Osteocyte (in vitro differentiated cells): ENCODE data around the gene PNCK. TPM values are rescaled to one million over a fixed set of nuclear protein-coding genes. Genes with fewer than 3 reads are reported as not detected.

ENCODE experiments used
- DNase-seq: peaks from one replicate; pipeline ENCODE4 v3.0.0; 2021; ENCODE audit warnings: mixed read lengths; ENCODE audit not compliant: unreplicated experiment; ENCODE audit errors: extremely low spot score
- H3K27ac Mint-ChIP-seq: one replicate; pipeline ENCODE4 v1.8.0; 2021; ENCODE audit warnings: mild to moderate bottlenecking, mixed read lengths; ENCODE audit not compliant: unreplicated experiment
- H3K27me3 Mint-ChIP-seq: one replicate; pipeline ENCODE4 v1.8.0; 2021; ENCODE audit warnings: mixed read lengths; ENCODE audit not compliant: unreplicated experiment
- H3K36me3 Mint-ChIP-seq: one replicate; pipeline ENCODE4 v1.8.0; 2021; ENCODE audit warnings: mixed read lengths; ENCODE audit not compliant: unreplicated experiment
- H3K4me1 Mint-ChIP-seq: one replicate; pipeline ENCODE4 v1.8.0; 2021; ENCODE audit warnings: mixed read lengths; ENCODE audit not compliant: unreplicated experiment
- H3K4me3 Mint-ChIP-seq: one replicate; pipeline ENCODE4 v1.8.0; 2021; ENCODE audit warnings: mild to moderate bottlenecking, moderate library complexity, mixed read lengths; ENCODE audit not compliant: unreplicated experiment
- H3K9me3 Mint-ChIP-seq: one replicate; pipeline ENCODE4 v1.8.0; 2021; ENCODE audit warnings: mixed read lengths; ENCODE audit not compliant: unreplicated experiment
- total RNA-seq: library from RNA; stranded (reverse); gene quantifications from 2 replicates; pipeline ENCODE4 v1.2.1, GENCODE V29; 2021
- TF ChIP-seq, protein P1 (sequence below): fragments of 200-600 bp; sonication (generic); IDR thresholded peaks from 2 replicates; pipeline ENCODE4 v1.5.0; 2021; ENCODE audit warnings: antibody characterized with exemption, mild to moderate bottlenecking, moderate library complexity

Gene PNCK
- total RNA-seq, 1 donor from 2014 or later, result 3.6 TPM

GRCh38 chrX:153704021-153704526 lies 30.5 kb upstream of the PNCK start:
- H3K36me3 Mint-ChIP-seq, result no peaks in the 10 kb centered on the region
- no peak for DNase-seq
- no peak overlapping the region for H3K27ac Mint-ChIP-seq
- H3K4me3 Mint-ChIP-seq, result no peak overlapping the region
- no peaks in the 10 kb centered on the region for H3K27me3 Mint-ChIP-seq
- TF ChIP-seq, protein P1, sequence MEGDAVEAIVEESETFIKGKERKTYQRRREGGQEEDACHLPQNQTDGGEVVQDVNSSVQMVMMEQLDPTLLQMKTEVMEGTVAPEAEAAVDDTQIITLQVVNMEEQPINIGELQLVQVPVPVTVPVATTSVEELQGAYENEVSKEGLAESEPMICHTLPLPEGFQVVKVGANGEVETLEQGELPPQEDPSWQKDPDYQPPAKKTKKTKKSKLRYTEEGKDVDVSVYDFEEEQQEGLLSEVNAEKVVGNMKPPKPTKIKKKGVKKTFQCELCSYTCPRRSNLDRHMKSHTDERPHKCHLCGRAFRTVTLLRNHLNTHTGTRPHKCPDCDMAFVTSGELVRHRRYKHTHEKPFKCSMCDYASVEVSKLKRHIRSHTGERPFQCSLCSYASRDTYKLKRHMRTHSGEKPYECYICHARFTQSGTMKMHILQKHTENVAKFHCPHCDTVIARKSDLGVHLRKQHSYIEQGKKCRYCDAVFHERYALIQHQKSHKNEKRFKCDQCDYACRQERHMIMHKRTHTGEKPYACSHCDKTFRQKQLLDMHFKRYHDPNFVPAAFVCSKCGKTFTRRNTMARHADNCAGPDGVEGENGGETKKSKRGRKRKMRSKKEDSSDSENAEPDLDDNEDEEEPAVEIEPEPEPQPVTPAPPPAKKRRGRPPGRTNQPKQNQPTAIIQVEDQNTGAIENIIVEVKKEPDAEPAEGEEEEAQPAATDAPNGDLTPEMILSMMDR, result no peak
- H3K9me3 Mint-ChIP-seq, result no peaks in the 10 kb centered on the region
- peaks cover 17% of the 10 kb centered on the region for H3K4me1 Mint-ChIP-seq

DNA sequence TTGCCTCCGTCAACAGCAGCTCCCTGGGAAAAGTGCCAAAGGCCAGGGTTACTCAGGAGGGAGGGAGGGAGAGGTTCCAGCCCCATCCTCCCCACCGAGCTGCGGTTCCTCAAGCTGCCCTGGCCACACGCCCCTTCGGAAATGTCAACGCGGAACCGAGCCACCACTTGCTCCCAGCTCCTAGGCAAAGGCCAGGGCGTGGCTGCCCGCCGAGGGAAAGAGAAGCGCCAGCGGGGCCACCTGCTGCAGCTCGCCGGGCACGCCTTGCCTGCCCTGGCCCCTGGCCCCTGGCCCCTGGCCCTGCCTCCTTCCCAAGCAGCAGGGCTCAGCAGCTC lies 29.4 kb upstream of the PNCK start:
- Mint-ChIP-seq H3K4me1 (peaks cover 12% of the 10 kb centered on the region), H3K27ac (no peak overlapping the region), H3K27me3 (no peaks in the 10 kb centered on the region), H3K36me3 (peaks cover 4% of the 10 kb centered on the region), H3K4me3 (no peak overlapping the region), H3K9me3 (no peaks in the 10 kb centered on the region)
- no peak for DNase-seq
- TF ChIP-seq, protein P1, result no peak

- Mint-ChIP-seq H3K27me3 (no peaks in the 10 kb centered on the region), H3K4me3 (no peak overlapping the region), H3K36me3 (peaks cover 4% of the 10 kb centered on the region), H3K9me3 (no peaks in the 10 kb centered on the region), H3K4me1 (peaks cover 12% of the 10 kb centered on the region), H3K27ac (no peak overlapping the region)
- no peak for DNase-seq
- TF ChIP-seq, protein P1, result no peak
These were observed 28.9 kb upstream of the PNCK start for GRCh38 chrX:153702336-153703035.

DNA sequence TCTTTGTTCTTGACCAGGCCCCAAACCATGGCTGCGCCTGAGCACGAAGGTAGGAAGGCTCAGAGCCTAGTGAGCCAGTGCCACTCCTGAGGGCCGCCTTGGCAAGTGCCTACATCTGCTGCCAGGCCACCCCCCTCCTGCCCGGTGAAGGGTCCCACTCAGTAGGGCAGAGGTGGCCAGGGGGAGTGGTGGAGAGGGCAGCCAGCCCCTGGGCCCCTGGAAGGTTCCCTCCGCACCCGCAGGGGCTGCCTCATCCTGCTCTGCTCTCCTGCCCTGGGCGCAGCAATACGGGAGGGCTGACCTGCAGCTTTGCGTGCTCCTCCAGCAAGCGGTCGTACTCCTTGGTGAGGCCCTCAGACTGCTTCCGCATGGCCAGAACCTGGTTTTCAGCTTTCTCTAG lies 28.1 kb upstream of the PNCK start:
- no peak overlapping the region for H3K4me3 Mint-ChIP-seq
- TF ChIP-seq, protein P1, result no peak
- no peak for DNase-seq
- H3K27me3 Mint-ChIP-seq, result no peaks in the 10 kb centered on the region
- no peaks in the 10 kb centered on the region for H3K9me3 Mint-ChIP-seq
- H3K4me1 Mint-ChIP-seq, result peaks cover 11% of the 10 kb centered on the region
- H3K36me3 Mint-ChIP-seq, result peaks cover 4% of the 10 kb centered on the region
- H3K27ac Mint-ChIP-seq, result no peak overlapping the region

DNA sequence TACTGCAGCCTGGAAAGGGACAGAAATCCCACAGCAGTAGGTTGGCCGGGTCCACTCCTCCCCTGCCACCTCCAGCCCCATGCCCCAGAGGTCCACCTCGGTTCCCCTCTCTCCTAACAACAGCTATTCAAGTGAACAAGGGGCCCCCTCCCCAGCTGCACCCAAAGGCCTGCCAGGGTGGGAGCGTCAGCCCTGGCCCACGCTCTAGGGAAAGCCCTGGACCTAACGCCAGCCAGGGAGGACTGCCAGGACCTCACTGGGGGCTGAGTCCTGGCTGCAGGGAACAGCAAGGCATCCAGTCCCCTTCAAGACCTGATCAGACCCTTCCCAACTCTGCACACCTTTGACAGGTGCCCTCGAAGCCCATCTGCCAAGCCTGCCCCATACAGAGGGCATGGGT lies 27.4 kb upstream of the PNCK start:
- Mint-ChIP-seq H3K27ac (no peak overlapping the region), H3K36me3 (peaks cover 4% of the 10 kb centered on the region), H3K4me1 (peaks cover 9% of the 10 kb centered on the region), H3K27me3 (no peaks in the 10 kb centered on the region), H3K9me3 (no peaks in the 10 kb centered on the region), H3K4me3 (no peak overlapping the region)
- TF ChIP-seq, protein P1, result no peak
- no peak for DNase-seq
